GM21786 (cell line): ENCODE results near the gene PCDHA8.
"Not testable (repeated sequence)": the region's sequence is repeated elsewhere in the genome, so short reads cannot be mapped to it uniquely, and the experiment has no call there.

Experiments
- ATAC-seq: cut with Tn5 transposase; IDR thresholded peaks from one replicate; pipeline ENCODE4 v1.9.1; 2021; ENCODE audit not compliant: unreplicated experiment

PCDHA8 gene

DNA sequence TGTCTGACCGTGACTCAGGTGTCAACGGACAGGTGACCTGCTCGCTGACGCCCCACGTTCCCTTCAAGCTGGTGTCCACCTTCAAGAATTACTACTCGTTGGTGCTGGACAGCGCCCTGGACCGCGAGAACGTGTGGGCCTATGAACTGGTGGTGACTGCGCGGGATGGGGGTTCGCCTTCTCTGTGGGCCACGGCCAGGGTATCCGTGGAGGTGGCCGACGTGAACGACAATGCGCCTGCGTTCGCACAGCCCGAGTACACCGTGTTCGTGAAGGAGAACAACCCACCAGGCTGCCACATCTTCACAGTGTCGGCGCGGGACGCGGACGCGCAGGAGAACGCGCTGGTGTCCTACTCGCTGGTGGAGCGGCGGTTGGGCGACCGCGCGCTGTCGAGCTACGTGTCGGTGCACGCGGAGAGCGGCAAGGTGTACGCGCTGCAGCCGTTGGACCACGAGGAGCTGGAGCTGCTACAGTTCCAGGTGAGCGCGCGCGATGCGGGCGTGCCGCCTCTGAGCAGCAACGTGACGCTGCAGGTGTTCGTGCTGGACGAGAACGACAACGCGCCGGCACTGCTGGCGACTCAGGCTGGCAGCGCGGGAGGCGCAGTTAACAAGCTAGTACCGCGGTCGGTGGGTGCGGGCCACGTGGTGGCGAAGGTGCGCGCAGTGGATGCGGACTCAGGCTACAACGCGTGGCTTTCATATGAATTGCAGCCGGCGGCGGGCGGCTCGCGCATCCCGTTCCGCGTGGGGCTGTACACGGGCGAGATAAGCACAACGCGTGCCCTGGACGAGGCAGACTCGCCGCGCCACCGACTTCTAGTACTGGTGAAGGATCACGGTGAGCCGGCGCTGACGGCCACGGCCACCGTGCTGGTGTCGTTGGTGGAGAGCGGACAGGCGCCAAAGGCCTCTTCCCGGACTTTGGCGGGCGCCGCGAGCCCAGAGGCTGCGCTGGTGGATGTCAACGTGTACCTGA lies 29.5 kb downstream of the PCDHA8 start:
- no peak for ATAC-seq

DNA sequence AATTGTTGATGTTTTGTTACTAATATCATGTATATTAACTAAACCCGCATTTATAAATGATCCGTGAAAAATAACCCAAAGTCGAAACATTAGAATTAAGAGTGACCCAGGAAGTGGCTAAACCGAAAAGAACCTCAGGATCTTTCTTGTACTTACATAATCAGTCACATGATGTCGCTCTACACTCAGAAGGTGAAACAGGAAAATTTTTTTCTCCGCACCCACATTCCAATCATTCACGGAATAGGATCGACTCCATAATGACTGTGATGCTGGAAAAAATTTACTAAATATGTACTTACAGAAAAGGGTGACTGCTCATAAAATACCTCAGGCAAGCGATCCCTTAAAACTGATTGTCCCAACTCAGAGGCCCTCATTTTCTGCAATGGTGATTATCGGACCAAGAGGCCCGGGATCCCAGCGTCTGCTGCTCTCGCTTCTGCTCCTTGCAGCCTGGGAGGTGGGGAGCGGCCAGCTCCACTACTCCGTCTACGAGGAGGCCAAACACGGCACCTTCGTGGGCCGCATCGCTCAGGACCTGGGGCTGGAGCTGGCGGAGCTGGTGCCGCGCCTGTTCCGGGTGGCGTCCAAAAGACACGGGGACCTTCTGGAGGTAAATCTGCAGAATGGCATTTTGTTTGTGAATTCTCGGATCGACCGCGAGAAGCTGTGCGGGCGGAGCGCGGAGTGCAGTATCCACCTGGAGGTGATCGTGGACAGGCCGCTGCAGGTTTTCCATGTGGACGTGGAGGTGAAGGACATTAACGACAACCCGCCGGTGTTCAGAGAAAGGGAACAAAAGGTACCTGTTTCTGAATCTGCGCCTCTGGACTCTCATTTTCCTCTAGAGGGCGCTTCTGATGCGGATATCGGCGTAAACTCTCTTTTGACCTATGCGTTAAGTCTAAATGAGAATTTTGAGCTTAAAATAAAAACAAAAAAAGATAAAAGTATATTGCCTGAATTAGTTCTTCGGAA lies 34.4 kb downstream of the PCDHA8 start, which contains the start of gene PCDHA12:
Gene PCDHA12 (plus strand): TSS at position 224 of the 981 bp plus-strand sequence. CDS start 165 bp downstream, at position 389.
- ATAC-seq, result no peak

DNA sequence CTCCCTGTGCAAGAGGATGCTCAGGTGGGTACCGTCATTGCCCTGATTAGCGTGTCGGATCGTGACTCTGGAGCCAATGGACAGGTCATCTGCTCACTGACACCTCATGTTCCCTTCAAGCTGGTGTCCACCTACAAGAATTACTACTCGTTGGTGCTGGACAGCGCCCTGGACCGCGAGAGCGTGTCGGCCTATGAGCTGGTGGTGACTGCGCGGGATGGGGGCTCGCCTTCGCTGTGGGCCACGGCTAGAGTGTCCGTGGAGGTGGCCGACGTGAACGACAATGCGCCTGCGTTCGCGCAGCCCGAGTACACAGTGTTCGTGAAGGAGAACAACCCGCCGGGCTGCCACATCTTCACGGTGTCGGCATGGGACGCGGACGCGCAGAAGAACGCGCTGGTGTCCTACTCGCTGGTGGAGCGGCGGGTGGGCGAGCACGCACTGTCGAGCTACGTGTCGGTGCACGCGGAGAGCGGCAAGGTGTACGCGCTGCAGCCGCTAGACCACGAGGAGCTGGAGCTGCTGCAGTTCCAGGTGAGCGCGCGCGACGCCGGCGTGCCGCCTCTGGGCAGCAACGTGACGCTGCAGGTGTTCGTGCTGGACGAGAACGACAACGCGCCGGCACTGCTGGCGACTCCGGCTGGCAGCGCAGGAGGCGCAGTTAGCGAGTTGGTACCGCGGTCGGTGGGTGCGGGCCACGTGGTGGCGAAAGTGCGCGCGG lies 35.7 kb downstream of the PCDHA8 start:
- ATAC-seq, result not testable (repeated sequence)

DNA sequence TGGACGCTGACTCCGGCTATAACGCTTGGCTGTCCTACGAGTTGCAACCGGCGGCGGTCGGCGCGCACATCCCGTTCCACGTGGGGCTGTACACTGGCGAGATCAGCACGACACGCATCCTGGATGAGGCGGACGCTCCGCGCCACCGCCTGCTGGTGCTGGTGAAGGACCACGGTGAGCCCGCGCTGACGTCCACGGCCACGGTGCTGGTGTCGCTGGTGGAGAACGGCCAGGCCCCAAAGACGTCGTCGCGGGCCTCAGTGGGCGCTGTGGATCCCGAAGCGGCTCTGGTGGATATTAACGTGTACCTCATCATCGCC lies 36.2 kb downstream of the PCDHA8 start:
- no peak for ATAC-seq

DNA sequence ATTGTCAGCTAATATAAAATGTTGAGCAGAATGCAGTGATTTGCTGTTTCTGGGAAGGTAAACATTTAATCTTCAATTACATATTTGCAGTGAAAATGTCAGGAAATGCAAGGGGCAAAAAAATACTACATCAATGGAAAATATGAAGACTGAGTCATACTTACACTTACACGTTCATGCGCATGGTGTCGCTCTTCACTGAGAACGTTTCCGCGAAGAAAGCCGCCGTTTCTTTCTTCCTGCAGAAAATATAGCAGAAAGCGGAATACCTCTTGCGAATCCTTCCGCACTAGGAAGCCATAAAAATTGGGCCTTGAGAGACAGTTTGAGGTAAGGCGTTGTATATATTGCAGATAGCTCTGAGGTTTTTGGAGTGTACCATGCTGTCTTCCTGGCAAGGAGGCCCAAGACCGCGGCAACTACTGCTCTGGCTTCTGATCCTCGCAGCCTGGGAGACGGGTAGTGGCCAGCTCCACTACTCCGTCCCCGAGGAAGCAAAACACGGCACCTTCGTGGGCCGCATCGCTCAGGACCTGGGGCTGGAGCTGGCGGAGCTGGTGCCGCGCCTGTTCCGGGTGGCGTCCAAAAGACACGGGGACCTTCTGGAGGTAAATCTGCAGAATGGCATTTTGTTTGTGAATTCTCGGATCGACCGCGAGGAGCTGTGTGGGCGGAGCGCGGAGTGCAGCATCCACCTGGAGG lies 41.1 kb downstream of the PCDHA8 start, which contains the start of gene PCDHA13:
Gene PCDHA13 (plus strand): TSS at position 236 of the 702 bp plus-strand sequence. CDS start 145 bp downstream, at position 381.
- ATAC-seq, result no peak

DNA sequence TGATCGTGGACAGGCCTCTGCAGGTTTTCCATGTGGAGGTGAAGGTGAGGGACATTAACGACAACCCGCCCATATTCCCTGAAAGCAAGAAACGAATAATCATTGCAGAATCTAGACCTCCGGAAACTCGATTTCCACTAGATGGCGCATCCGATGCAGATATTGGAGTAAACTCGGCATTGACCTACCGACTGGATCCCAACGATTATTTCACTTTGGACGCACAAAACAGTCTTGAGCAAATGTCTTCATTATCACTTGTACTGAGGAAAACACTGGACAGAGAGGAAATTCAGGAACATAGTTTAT lies 41.6 kb downstream of the PCDHA8 start:
- ATAC-seq, result no peak

DNA sequence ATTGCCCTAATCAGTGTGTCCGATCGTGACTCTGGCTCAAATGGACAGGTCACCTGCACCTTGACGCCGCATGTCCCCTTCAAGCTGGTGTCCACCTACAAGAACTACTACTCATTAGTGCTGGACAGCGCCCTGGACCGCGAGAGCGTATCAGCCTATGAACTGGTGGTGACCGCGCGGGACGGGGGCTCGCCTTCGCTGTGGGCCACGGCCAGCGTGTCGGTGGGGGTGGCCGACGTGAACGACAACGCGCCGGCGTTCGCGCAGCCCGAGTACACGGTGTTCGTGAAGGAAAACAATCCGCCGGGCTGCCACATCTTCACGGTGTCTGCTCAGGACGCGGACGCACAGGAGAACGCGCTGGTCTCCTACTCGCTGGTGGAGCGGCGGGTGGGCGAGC lies 42.4 kb downstream of the PCDHA8 start:
- ATAC-seq, result no peak

DNA sequence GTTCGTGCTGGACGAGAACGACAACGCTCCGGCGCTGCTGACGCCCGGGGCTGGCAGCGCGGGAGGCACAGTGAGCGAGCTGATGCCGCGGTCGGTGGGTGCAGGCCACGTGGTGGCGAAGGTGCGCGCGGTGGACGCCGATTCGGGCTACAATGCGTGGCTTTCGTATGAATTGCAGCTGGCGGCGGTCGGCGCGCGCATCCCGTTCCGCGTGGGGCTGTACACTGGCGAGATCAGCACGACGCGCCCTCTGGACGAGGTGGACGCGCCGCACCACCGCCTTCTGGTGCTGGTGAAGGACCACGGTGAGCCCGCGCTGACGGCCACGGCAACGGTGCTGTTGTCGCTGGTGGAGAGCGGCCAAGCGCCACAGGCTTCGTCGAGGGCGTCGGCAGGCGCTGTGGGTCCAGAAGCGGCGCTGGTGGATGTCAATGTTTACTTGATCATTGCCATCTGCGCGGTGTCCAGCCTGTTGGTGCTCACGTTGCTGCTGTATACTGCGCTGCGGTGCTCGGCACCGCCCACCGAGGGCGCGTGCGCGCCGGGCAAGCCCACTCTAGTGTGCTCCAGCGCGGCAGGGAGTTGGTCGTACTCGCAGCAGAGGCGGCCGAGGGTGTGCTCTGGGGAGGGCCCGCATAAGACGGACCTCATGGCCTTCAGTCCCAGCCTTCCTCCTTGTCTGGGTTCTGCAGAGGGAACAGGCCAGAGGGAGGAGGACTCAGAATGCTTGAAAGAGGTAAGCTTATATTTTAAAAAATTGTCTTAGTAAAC lies 43.1 kb downstream of the PCDHA8 start:
- no peak for ATAC-seq
